H1 (cell line): ENCODE measurements around the gene CRELD1. TPM values are rescaled to one million over a fixed set of nuclear protein-coding genes. Genes with fewer than 3 reads are reported as not detected.

Source experiments
- CTCF ChIA-PET: fragments of 300-600 bp; sonication (Branson Sonifier 250); formaldehyde crosslinking; loops from one replicate; lab custom pipeline; 2021; ENCODE audit not compliant: partially characterized antibody; lab: Charles Lee
- POLR2A ChIA-PET: fragments of 300-600 bp; sonication (Branson Sonifier 250); formaldehyde crosslinking; loops from one replicate; lab custom pipeline; 2021; ENCODE audit warnings: inconsistent platforms; ENCODE audit not compliant: partially characterized antibody; lab: Charles Lee
- DNase-seq, 2 experiments: peaks; one replicate each; pipeline versions ENCODE4 v3.0.0 to v3.0.0-alpha.2; 2010 to 2022; ENCODE audit warnings: low spot score in 2 of 2, low read depth in 1 of 2, mixed read lengths in 1 of 2
- FAIRE-seq: peaks from 2 replicates; lab custom pipeline; 2011; peaks lifted over from hg19 to GRCh38; lab: Jason Lieb, UNC
- H2AFZ ChIP-seq: 2 replicates; pipeline ENCODE4 v1.8.1; 2012; ENCODE audit warnings: low read length, inconsistent platforms
- H2AK5ac ChIP-seq: 2 replicates; pipeline ENCODE4 v1.6.1; 2013; ENCODE audit warnings: low read depth, low read length
- H2BK120ac ChIP-seq: replicated peaks from 2 replicates; pipeline ENCODE3; 2013; ENCODE audit warnings: low read depth, low read length, inconsistent platforms
- H2BK12ac ChIP-seq: 2 replicates; pipeline ENCODE4 v1.6.1; 2013; ENCODE audit warnings: low read depth, low read length
- H2BK15ac ChIP-seq: 2 replicates; pipeline ENCODE4 v1.6.1; 2013; ENCODE audit warnings: low read length
- H2BK20ac ChIP-seq: 2 replicates; pipeline ENCODE4 v1.6.1; 2013; ENCODE audit warnings: low read length
- H2BK5ac ChIP-seq: 2 replicates; pipeline ENCODE4 v1.6.1; 2013; ENCODE audit warnings: low read depth, low read length
- H3K14ac ChIP-seq: 2 replicates; pipeline ENCODE4 v1.6.1; 2013; ENCODE audit warnings: inconsistent platforms; ENCODE audit not compliant: insufficient read length
- H3K18ac ChIP-seq: 2 replicates; pipeline ENCODE4 v1.6.1; 2013; ENCODE audit warnings: low read length; ENCODE audit errors: extremely low read depth
- H3K23ac ChIP-seq: 2 replicates; pipeline ENCODE4 v1.6.1; 2013; ENCODE audit warnings: inconsistent platforms; ENCODE audit not compliant: insufficient read length
- H3K23me2 ChIP-seq: 2 replicates; pipeline ENCODE4 v1.6.1; 2013; ENCODE audit warnings: low read depth, low read length
- H3K27ac ChIP-seq: 2 replicates; pipeline ENCODE4 v1.6.1; 2011; ENCODE audit warnings: low read depth, low read length, inconsistent platforms
- H3K27me3 ChIP-seq, 4 experiments: replicated peaks in 1 of 4; 1 replicate in 1 of 4; 2 replicates in 3 of 4; pipeline versions ENCODE4 v1.6.1 to v1.8.1; 2011 to 2013; ENCODE audit warnings: low read length in 3 of 4, mild to moderate bottlenecking in 3 of 4, inconsistent platforms in 2 of 4, mixed read lengths in 2 of 4, moderate library complexity in 1 of 4; ENCODE audit not compliant: control insufficient read depth in 3 of 4, insufficient read depth in 3 of 4; ENCODE audit errors: extremely low read depth in 1 of 4
- H3K36me3 ChIP-seq, 4 experiments: 2 replicates each; pipeline versions ENCODE4 v1.6.1 to v1.8.1; 2011 to 2013; ENCODE audit warnings: mild to moderate bottlenecking in 4 of 4, low read length in 3 of 4, moderate library complexity in 2 of 4, control low read depth in 1 of 4, inconsistent platforms in 1 of 4; ENCODE audit not compliant: insufficient read depth in 4 of 4, control insufficient read depth in 2 of 4
- H3K4ac ChIP-seq: replicated peaks from 2 replicates; pipeline ENCODE3; 2013; ENCODE audit warnings: low read length, low read depth, mixed read lengths, inconsistent platforms; ENCODE audit not compliant: insufficient read length
- H3K4me1 ChIP-seq, 4 experiments: replicated peaks in 1 of 4; 1 replicate in 1 of 4; 2 replicates in 3 of 4; pipeline versions ENCODE4 v1.6.1 to v1.8.1; 2011 to 2013; ENCODE audit warnings: low read length in 3 of 4, inconsistent platforms in 2 of 4, mixed read lengths in 1 of 4; ENCODE audit not compliant: insufficient read depth in 4 of 4, control insufficient read depth in 3 of 4
- H3K4me2 ChIP-seq, 2 experiments: 2 replicates each; pipeline versions ENCODE4 v1.6.1 to v1.8.1; 2011 to 2013; ENCODE audit warnings: low read depth in 2 of 2, low read length in 2 of 2, control low read depth in 1 of 2, inconsistent platforms in 1 of 2, mild to moderate bottlenecking in 1 of 2; ENCODE audit not compliant: insufficient read depth in 1 of 2
- H3K4me3 ChIP-seq, 4 experiments: fragments of 200-600, 300-600 bp in 1 of 4; sonication (generic), shearing (Covaris generic), sonication (Bioruptor Twin) in 1 of 4; 2 replicates each; pipeline versions ENCODE4 v1.5.1 to v1.8.1; 2011 to 2016; ENCODE audit warnings: low read length in 4 of 4, low read depth in 3 of 4, control low read depth in 2 of 4, inconsistent platforms in 2 of 4, mild to moderate bottlenecking in 2 of 4, mixed read lengths in 1 of 4, moderate library complexity in 1 of 4; ENCODE audit not compliant: insufficient read depth in 2 of 4; ENCODE audit errors: extremely low read depth in 1 of 4
- H3K56ac ChIP-seq: replicated peaks from 2 replicates; pipeline ENCODE3; 2013; ENCODE audit warnings: low read depth, mild to moderate bottlenecking, mixed read lengths, low read length, inconsistent platforms; ENCODE audit not compliant: insufficient read length
- H3K79me1 ChIP-seq: 2 replicates; pipeline ENCODE4 v1.6.1; 2013; ENCODE audit warnings: low read depth, low read length, control low read depth
- H3K79me2 ChIP-seq, 2 experiments: 2 replicates each; pipeline versions ENCODE4 v1.6.1 to v1.8.1; 2012 to 2013; ENCODE audit warnings: low read length in 2 of 2, mild to moderate bottlenecking in 2 of 2, inconsistent platforms in 1 of 2; ENCODE audit not compliant: insufficient read depth in 2 of 2, control insufficient read depth in 1 of 2
- H3K9ac ChIP-seq, 4 experiments: replicated peaks in 1 of 4; 1 replicate in 1 of 4; 2 replicates in 3 of 4; pipeline versions ENCODE4 v1.6.1 to v1.8.1; 2011 to 2013; ENCODE audit warnings: low read depth in 3 of 4, low read length in 3 of 4, control low read depth in 2 of 4, mild to moderate bottlenecking in 2 of 4, moderate library complexity in 2 of 4, inconsistent platforms in 1 of 4; ENCODE audit errors: extremely low read depth in 1 of 4
- H3K9me3 ChIP-seq, 2 experiments: 2 replicates each; pipeline versions ENCODE4 v1.6.1 to v1.8.1; 2012 to 2013; ENCODE audit warnings: mild to moderate bottlenecking in 2 of 2, moderate library complexity in 2 of 2, control low read depth in 1 of 2, inconsistent platforms in 1 of 2, low read depth in 1 of 2, low read length in 1 of 2, mixed read lengths in 1 of 2; ENCODE audit not compliant: insufficient read depth in 2 of 2
- H4K20me1 ChIP-seq, 2 experiments: replicated peaks in 1 of 2; 2 replicates each; pipeline versions ENCODE3 to v1.8.1; 2011 to 2013; ENCODE audit warnings: inconsistent platforms in 2 of 2, low read length in 2 of 2, mild to moderate bottlenecking in 1 of 2; ENCODE audit not compliant: insufficient read depth in 2 of 2, control insufficient read depth in 1 of 2
- H4K5ac ChIP-seq: 2 replicates; pipeline ENCODE4 v1.6.1; 2013; ENCODE audit warnings: low read length, low read depth, mixed read lengths, inconsistent platforms; ENCODE audit not compliant: insufficient read length
- H4K8ac ChIP-seq: 2 replicates; pipeline ENCODE4 v1.8.0; 2013; ENCODE audit warnings: mild to moderate bottlenecking, moderate library complexity, low read length, inconsistent platforms; ENCODE audit not compliant: insufficient read depth; ENCODE audit errors: extremely low read depth
- H4K91ac ChIP-seq: replicated peaks from 2 replicates; pipeline ENCODE3; 2013; ENCODE audit warnings: low read length, mixed read lengths, inconsistent platforms; ENCODE audit not compliant: insufficient read length
- CHD2 ChIP-seq: IDR thresholded peaks from 2 replicates; pipeline ENCODE4 v1.6.1; 2012; ENCODE audit warnings: low read length, improper control_type of control experiment
- CREB1 ChIP-seq: IDR thresholded peaks from 2 replicates; pipeline ENCODE4 v1.6.1; 2012; ENCODE audit warnings: inconsistent platforms
- EZH2 ChIP-seq: fragments of 200-600 bp; sonication (generic); IDR thresholded peaks from 2 replicates; pipeline ENCODE4 v1.7.1; 2012; ENCODE audit warnings: low read depth, mild to moderate bottlenecking, moderate library complexity, low read length, inconsistent platforms; ENCODE audit not compliant: severe bottlenecking
- KDM1A ChIP-seq: fragments of 200-600, 300-600 bp; sonication (generic); IDR thresholded peaks from 2 replicates; pipeline ENCODE4 v1.7.1; 2016; ENCODE audit warnings: mild to moderate bottlenecking, low read length, borderline replicate concordance
- RAD21 ChIP-seq, 2 experiments: IDR thresholded peaks in 1 of 2; conservative IDR thresholded peaks in 1 of 2; 2 replicates each; pipeline ENCODE4 v1.6.1; 2011; ENCODE audit warnings: low read depth in 2 of 2, low read length in 2 of 2, improper control_type of control experiment in 1 of 2, inconsistent platforms in 1 of 2, mild to moderate bottlenecking in 1 of 2, moderate library complexity in 1 of 2
- SIRT6 ChIP-seq: IDR thresholded peaks from one replicate; pipeline ENCODE4 v1.7.1; 2012; ENCODE audit warnings: low read length, inconsistent platforms
- SIX5 ChIP-seq: IDR thresholded peaks from 2 replicates; pipeline ENCODE4 v1.6.1; 2011; ENCODE audit warnings: mild to moderate bottlenecking, low read depth, low read length
- SP2 ChIP-seq: IDR thresholded peaks from 2 replicates; pipeline ENCODE4 v1.6.1; 2012; ENCODE audit warnings: mild to moderate bottlenecking, low read length, inconsistent platforms
- SP4 ChIP-seq: IDR thresholded peaks from 2 replicates; pipeline ENCODE4 v1.6.1; 2012; ENCODE audit warnings: low read length, inconsistent platforms
- TAF7 ChIP-seq: optimal IDR thresholded peaks from 2 replicates; pipeline ENCODE3; 2011; ENCODE audit warnings: low read depth, mild to moderate bottlenecking, inconsistent platforms, low read length, moderate library complexity, borderline replicate concordance
- YY1 ChIP-seq: IDR thresholded peaks from 2 replicates; pipeline ENCODE4 v1.6.1; 2011; ENCODE audit warnings: low read depth, mild to moderate bottlenecking, low read length
- WGBS, 2 experiments: shearing (Covaris generic) in 1 of 2; methylation state at CpG; one replicate each; pipeline versions ENCODE4 v1.1.6 to v1.1.7; 2013 to 2015; ENCODE audit warnings: low lambda C conversion rate in 2 of 2, mixed read lengths in 2 of 2, inconsistent platforms in 1 of 2, low coverage in 1 of 2, missing lambda C conversion rate in 1 of 2; ENCODE audit not compliant: insufficient replicate concordance in 2 of 2, insufficient coverage in 1 of 2, insufficient read length in 1 of 2; ENCODE audit errors: extremely low coverage in 1 of 2, missing lambda C conversion rate in 1 of 2; 5-methylcytosine and 5-hydroxymethylcytosine counted together
- polyA plus RNA-seq, 7 experiments: library from polyadenylated mRNA; depleted of rRNA in 3 of 7; stranded (reverse) in 5 of 7; unstranded in 2 of 7; fragments of >200 nt in 5 of 7; fragments of 200-250 nt in 2 of 7; gene quantifications; 1 replicate in 5 of 7; 2 replicates in 1 of 7; 4 replicates in 1 of 7; pipeline versions ENCODE4 v1.2.1 to v1.2.3, GENCODE V29; 2011 to 2013; ENCODE audit warnings: missing spikeins in 2 of 7, mixed read lengths in 2 of 7
- total RNA-seq: library from RNA; stranded (reverse); fragmentation: NEBNext Ultra II Directional; extraction: Animal tissue kit (Norgen Biotek cat#: 25700); gene quantifications from 2 replicates; pipeline ENCODE4 v1.2.1, GENCODE V29; 2021

CRELD1 gene
- total and polyA plus RNA-seq, 2 of the 8 experiments (the other 6 are each of a cell fraction or from before 2014, with no cell fraction given): 12.9 to 15.1 TPM

DNA sequence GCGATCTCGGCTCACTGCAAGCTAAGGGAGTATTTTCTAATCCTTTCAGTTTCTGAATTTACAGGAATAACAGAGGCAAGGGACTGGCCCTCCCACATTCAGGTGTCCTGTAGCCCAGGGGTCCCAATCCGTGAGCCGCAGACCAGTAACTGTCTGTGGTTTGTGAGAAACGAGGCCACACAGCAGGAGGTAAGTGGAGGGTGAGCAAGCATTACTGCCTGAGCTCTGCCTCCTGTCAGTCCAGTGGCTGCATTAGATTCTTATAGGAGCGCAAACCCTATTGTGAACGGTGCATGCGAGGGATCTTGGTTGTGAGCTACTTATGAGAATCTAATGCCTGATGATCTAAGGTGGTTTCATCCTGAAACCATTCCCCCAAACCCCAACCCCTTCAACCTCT is 21.8 kb upstream of the CRELD1 start:
- no peak overlapping the region for H3K56ac ChIP-seq
- no peaks in the 10 kb centered on the region for H3K79me2 ChIP-seq
- peaks cover 0 to 6% of the 10 kb centered on the region in 2 experiments; a peak in 2 of 4 replicates for H3K9me3 ChIP-seq
- no peak overlapping the region for H2AFZ ChIP-seq
- no peak overlapping the region for H2AK5ac ChIP-seq
- H2BK12ac ChIP-seq: no peak overlapping the region
- H3K27ac ChIP-seq: no peak overlapping the region
- H4K20me1 ChIP-seq: no peaks in the 10 kb centered on the region
- H3K36me3 ChIP-seq: no peaks in the 10 kb centered on the region
- no peak overlapping the region for H3K4me3 ChIP-seq
- no peak overlapping the region for H3K23ac ChIP-seq
- no peak overlapping the region for H3K9ac ChIP-seq
- H3K14ac ChIP-seq: no peak overlapping the region
- ChIA-PET CTCF (interaction anchor here (0.7 to 9.1 kb wide), 6 partner anchors 17 to 105 kb away, joined by 3 to 76 read pairs (median 4); partner anchors contain the start of gene CRELD1), POLR2A (interaction anchor here (0.5 to 5.5 kb wide), 4 partner anchors 7 to 105 kb away, joined by 3 to 43 read pairs (median 3); partner anchors contain the start of gene IL17RE)
- H3K4me2 ChIP-seq: no peak overlapping the region
- no peak for DNase-seq
- H4K8ac ChIP-seq: no peak overlapping the region
- H4K5ac ChIP-seq: no peak overlapping the region
- H3K23me2 ChIP-seq: peaks cover 10% of the 10 kb centered on the region; the same call in 1 of the 2 replicates
- no peak overlapping the region for H2BK20ac ChIP-seq
- H3K27me3 ChIP-seq: peaks cover 0 to 18% (median 10%) of the 10 kb centered on the region in 4 experiments; a peak in 5 of 7 replicates
- FAIRE-seq: no peak
- no peak overlapping the region for H4K91ac ChIP-seq
- no peaks in the 10 kb centered on the region for H3K79me1 ChIP-seq
- H2BK5ac ChIP-seq: no peak overlapping the region
- H3K4ac ChIP-seq: no peak overlapping the region
- H2BK120ac ChIP-seq: no peak overlapping the region
- no peak overlapping the region for H2BK15ac ChIP-seq
- no peak overlapping the region for H3K18ac ChIP-seq
- TF ChIP-seq CREB1 (no peak), KDM1A (no peak), RAD21 (IDR thresholded peaks at IDR 0.05 in 1 of 2, conservative IDR thresholded peaks at IDR 0.05 in 1 of 2; ENCODE audit: low read depth in 2 of 2, low read length in 2 of 2) (no peak), SIX5 (no peak), SP2 (no peak), SIRT6 (no peak), YY1 (no peak), SP4 (no peak), TAF7 (no peak), EZH2 (no peak), CHD2 (no peak)
- 90% methylated on average over 8 of the region's 8 CpGs; no CpG with 5 or more reads in 1 of the 2 experiments for WGBS, 2 experiments
- peaks cover 0 to 16% (median 13%) of the 10 kb centered on the region in 4 experiments; a peak in 6 of 7 replicates for H3K4me1 ChIP-seq
